ENCODE results near the gene SMC5. TPM values are rescaled to one million over a fixed set of nuclear protein-coding genes. Genes with fewer than 3 reads are reported as not detected.

SMC5 gene
- total RNA-seq, 1 experiment from 2014 or later = 65.0 TPM

DNA sequence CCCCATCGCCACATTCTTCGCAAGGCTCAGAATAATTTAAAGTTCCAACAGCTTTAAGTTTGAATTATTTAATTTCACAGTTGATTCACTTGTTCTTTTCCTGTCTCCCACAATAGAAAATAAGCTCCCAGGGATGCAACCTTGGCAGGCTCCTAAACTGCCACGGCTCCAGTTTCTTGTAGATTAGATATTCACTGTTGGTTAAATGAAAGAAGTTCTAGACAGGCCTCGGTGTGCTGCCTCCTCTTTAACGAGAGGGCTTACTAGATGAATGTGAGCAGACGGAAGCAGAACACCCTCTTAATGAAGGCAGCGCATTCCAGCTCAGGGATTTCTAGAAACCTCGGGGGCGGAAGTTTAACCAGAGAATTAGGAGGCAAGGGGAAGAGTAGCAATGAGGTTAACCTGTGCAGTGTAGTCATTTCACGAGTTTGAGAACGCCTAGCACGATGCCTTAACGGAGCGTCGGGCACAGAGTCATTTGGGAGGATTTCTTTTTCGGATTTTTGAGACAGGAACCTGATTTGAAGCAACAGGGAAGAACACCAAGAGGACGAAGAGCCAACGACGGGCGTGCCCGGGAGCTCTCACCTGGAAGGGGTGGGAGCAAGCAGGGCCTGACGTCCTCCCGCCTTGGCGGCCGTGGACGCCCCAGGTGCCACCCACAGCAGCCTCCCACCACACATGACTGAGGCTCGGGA is 637 bp upstream of the SMC5 start:
- no peaks in the 10 kb centered on the region for H3K9me3 ChIP-seq (replicated peaks)
- peak overlapping the region; percentile 85 for H3K27ac ChIP-seq
- peak overlapping the region; percentile 83 for H3K4me3 ChIP-seq
- DNase-seq = peak; percentile 45 to 69
- peaks cover 23% of the 10 kb centered on the region for H3K36me3 ChIP-seq
- no peaks in the 10 kb centered on the region for H3K27me3 ChIP-seq
- peaks cover 16% of the 10 kb centered on the region for H3K4me1 ChIP-seq

DNA sequence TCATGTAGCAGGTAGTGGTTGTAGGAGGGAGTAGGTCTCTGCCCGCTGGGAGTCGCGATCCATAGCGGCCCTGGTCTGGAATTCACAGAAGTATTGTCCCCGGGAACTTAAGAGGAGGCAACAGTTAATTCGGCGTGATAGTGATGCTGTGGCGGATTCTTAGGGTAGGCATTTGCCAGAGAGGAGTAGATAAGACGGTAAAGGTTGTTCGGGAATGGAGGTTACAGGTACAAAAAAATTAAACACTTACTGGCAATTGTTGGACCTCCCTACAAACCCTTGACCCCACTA is 679 bp downstream of the SMC5 start:
- DNase-seq = no peak
- peak overlapping the region; percentile 85 for H3K27ac ChIP-seq
- peaks cover 16% of the 10 kb centered on the region for H3K4me1 ChIP-seq
- peak overlapping the region; percentile 83 for H3K4me3 ChIP-seq
- H3K9me3 ChIP-seq (replicated peaks) = no peaks in the 10 kb centered on the region
- H3K36me3 ChIP-seq = peaks cover 35% of the 10 kb centered on the region
- H3K27me3 ChIP-seq = no peaks in the 10 kb centered on the region

DNA sequence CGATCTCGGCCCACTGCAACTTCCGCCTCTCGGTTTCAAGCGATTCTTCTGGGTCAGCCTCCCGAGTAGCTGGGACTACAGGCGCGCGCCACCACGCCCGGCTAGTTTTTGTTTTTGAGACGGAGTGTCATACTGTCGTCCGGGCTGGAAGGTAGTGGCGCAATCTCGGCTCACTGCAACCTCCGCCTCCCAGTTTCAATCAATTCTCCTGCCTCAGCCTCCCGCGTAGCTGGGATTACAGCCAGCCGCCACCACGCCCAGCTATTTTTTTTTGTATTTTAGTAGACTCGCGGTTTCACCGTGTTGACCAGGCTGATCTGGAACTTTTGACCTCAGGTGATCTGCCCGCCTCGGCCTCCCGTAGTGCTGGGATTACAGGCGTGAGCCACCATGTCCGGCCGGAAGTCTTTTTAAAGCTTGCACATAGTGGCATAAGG is 1.2 kb downstream of the SMC5 start:
- Histone ChIP-seq H3K36me3 (peaks cover 41% of the 10 kb centered on the region), H3K4me3 (peak overlapping the region; percentile 83), H3K4me1 (peaks cover 16% of the 10 kb centered on the region), H3K27ac (no peak overlapping the region), H3K9me3 (replicated peaks) (no peaks in the 10 kb centered on the region), H3K27me3 (no peaks in the 10 kb centered on the region)
- no peak for DNase-seq

DNA sequence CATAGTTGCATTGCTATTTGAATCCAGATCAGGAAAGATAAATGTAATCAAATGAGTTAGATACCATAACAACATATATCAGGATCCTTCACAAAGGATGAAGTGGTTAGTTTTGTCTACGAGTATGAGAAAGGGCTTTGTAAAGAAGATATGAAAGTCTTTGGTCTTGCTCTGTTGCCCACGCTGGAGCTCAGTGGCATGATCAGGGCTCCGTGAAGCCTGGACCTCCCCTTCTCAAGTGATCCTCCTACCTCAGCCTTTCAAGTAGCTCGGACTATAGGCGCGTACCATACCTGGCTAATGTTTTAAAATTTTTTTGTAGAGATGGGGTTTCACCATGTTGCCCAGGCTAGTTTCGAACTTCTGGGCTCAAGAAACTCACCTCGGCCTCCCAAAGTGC is 1.8 kb downstream of the SMC5 start:
- Histone ChIP-seq H3K27me3 (no peaks in the 10 kb centered on the region), H3K27ac (no peak overlapping the region), H3K4me3 (no peak overlapping the region), H3K36me3 (peaks cover 47% of the 10 kb centered on the region), H3K4me1 (peaks cover 16% of the 10 kb centered on the region), H3K9me3 (replicated peaks) (no peaks in the 10 kb centered on the region)
- no peak for DNase-seq

DNA sequence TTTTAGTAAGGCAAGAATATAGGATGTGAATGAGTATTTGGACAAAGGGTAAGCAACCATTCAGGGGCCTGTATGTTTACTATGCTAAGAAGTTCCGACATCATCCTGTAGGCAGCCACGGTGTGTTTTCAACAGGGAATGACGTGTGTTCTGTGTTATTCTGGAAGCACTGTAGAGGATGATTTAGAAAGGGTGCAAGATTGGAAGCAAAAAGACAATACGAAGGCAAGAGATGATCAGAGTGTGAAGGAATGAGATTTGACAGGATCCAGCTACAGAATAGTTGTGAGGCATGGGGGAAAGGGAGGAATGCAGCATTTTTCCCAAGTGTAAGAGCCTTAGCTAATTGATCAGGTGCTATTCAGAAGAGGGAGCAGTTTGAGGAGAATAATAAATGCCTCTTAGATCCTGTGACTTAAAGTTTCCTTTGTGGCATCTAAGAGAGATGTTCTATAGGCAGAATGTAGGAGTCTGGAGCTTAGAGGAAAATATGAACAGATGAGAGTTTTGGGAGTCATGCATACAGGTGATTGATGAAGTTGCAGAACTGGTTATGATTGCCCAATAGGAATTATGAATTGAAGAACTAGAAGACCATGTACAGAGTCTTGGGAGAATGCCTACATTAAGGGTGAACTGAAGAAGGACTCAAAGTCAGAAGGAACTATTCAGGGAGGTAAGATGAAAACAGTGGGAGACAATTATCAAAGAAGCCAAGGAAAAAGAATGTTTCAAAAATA is 2.5 kb downstream of the SMC5 start:
- Histone ChIP-seq H3K9me3 (replicated peaks) (no peaks in the 10 kb centered on the region), H3K27me3 (no peaks in the 10 kb centered on the region), H3K4me1 (peaks cover 16% of the 10 kb centered on the region), H3K4me3 (no peak overlapping the region), H3K36me3 (peaks cover 54% of the 10 kb centered on the region), H3K27ac (no peak overlapping the region)
- no peak for DNase-seq

DNA sequence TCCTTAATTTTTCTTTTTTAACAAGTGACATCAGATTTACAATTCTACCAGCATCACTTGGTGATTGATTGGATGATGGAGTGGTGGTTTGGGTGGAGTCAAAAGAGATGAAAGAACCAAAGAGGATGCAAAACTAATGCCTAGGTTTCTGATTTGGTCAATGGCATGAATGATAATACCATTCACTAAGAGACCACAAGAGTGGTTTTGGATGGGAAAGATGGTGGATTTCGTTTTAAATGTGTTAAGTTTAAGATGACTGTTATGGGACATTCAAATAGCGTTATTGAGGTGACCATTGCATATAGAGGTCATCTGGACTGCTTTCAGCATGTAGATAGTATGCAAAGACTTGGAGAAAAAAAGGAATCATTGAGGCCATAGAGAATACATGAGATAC is 3.6 kb downstream of the SMC5 start:
- no peak overlapping the region for H3K27ac ChIP-seq

DNA sequence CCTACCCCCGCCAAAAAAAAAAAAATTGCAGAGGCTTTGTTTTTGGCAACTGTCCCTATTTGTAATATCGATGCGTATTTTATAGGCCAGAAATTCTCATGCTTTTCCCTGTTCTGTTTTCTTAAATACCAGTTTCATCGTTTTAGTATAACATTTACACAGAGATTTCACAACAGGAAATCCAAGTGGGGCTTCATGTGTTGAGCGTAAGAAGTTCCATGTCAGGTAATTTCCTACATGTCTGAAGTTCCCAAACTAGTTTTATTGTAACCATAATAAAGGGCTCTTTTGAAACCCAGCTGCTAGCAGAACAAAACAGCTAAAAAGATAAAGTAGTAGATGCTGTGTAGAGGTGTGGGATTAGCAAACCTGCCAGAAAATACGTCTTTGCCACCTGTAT is 4.2 kb downstream of the SMC5 start:
- Histone ChIP-seq H3K4me3 (no peak overlapping the region), H3K9me3 (replicated peaks) (no peaks in the 10 kb centered on the region), H3K27ac (no peak overlapping the region), H3K4me1 (peaks cover 6% of the 10 kb centered on the region), H3K27me3 (no peaks in the 10 kb centered on the region), H3K36me3 (peaks cover 70% of the 10 kb centered on the region)
- no peak for DNase-seq

More for the DNA sequence above, 3.6 kb downstream of the SMC5 start:
- H3K27me3 ChIP-seq = no peaks in the 10 kb centered on the region
- no peaks in the 10 kb centered on the region for H3K9me3 ChIP-seq (replicated peaks)
- no peak for DNase-seq
- H3K4me3 ChIP-seq = no peak overlapping the region
- peaks cover 64% of the 10 kb centered on the region for H3K36me3 ChIP-seq
- H3K4me1 ChIP-seq = peaks cover 7% of the 10 kb centered on the region

DNA sequence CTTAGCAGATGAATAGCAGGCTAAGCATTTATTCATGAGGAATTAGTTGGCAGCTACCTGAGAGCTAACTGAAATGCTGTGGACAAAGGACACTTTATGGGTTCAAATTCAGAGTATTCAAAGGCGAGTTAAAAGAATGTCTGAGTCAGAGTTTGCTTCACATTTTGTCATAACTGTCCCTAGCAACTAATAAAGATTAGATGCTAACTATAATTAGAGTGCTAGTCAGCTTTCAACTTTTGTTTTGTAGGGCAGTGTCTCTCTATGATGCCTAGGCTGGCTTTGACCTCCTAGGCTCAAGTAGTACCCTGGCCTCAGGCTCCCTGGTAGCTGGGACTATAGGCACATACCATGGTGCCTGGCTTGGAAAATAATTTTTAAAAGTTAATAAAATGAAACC is 4.6 kb downstream of the SMC5 start:
- Histone ChIP-seq H3K4me1 (peaks cover 6% of the 10 kb centered on the region), H3K27me3 (no peaks in the 10 kb centered on the region), H3K9me3 (replicated peaks) (no peaks in the 10 kb centered on the region), H3K36me3 (peaks cover 73% of the 10 kb centered on the region), H3K4me3 (no peak overlapping the region), H3K27ac (no peak overlapping the region)
- no peak for DNase-seq

DNA sequence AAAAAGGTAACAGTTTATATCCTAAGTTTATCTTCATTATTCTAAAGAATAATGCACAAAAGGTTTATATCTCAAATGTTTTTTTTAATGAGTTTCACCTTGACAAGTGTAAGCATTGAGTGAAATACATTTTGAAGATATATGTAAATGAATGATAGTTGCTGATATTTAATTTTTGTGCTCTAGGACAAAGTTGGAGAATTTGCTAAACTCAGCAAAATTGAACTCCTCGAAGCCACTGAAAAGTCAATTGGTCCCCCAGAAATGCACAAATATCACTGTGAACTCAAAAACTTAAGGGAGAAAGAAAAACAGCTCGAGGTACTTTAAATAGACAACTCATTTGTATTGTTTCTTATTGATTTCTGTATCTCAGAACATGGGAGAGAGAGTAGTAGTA is 19.5 kb downstream of the SMC5 start:
- H3K36me3 ChIP-seq = peaks cover 79% of the 10 kb centered on the region
- H3K27ac ChIP-seq = no peak overlapping the region
- no peak for DNase-seq

DNA sequence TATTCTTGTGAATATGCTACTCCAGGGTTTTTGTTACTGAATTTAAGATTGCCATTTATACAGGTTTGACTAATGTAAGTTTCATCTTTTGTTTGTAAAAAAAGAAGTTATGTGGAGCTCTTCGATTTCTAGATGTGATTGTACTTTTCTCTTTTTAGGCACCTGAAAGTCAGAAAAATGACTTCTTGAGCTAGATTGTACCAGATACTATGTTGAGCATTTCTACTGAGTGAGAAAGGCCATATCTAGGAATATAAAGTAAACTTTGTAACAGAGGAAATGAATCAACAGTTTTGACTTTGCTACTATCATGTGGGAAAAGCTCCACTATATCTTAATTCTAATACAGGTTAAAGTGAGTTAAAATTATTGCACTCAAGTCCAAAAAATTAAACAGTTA is 25.1 kb downstream of the SMC5 start:
- H3K36me3 ChIP-seq = peaks cover 82% of the 10 kb centered on the region

More for the DNA sequence above, 19.5 kb downstream of the SMC5 start:
- no peaks in the 10 kb centered on the region for H3K4me1 ChIP-seq
- H3K4me3 ChIP-seq = no peak overlapping the region
- no peaks in the 10 kb centered on the region for H3K27me3 ChIP-seq
- no peaks in the 10 kb centered on the region for H3K9me3 ChIP-seq (replicated peaks)

DNA sequence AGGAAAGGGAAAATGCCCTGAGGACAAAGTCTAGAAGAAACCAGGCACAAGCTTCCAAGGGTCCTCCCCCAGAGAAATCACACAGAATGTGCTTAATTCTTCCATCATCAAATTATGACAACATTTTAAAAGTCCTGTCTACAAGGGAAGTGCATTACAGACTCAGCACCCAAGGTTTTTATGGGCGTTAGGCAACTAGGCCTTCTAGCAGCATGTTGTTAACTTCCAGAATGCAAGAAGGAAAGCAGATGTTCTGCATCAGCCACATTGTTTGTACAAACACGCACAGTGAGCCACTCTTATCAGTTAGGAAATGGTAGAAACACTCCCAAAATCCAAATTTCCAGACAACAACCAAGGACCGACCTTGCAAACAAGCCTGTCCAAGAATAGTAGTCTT is 26.5 kb downstream of the SMC5 start:
- Histone ChIP-seq H3K9me3 (replicated peaks) (no peaks in the 10 kb centered on the region), H3K36me3 (peaks cover 87% of the 10 kb centered on the region), H3K4me1 (no peaks in the 10 kb centered on the region), H3K4me3 (no peak overlapping the region), H3K27me3 (no peaks in the 10 kb centered on the region), H3K27ac (no peak overlapping the region)
- no peak for DNase-seq

More for the DNA sequence above, 25.1 kb downstream of the SMC5 start:
- no peak for DNase-seq
- Histone ChIP-seq H3K27ac (no peak overlapping the region), H3K4me1 (no peaks in the 10 kb centered on the region), H3K27me3 (no peaks in the 10 kb centered on the region), H3K9me3 (replicated peaks) (no peaks in the 10 kb centered on the region), H3K4me3 (no peak overlapping the region)

DNA sequence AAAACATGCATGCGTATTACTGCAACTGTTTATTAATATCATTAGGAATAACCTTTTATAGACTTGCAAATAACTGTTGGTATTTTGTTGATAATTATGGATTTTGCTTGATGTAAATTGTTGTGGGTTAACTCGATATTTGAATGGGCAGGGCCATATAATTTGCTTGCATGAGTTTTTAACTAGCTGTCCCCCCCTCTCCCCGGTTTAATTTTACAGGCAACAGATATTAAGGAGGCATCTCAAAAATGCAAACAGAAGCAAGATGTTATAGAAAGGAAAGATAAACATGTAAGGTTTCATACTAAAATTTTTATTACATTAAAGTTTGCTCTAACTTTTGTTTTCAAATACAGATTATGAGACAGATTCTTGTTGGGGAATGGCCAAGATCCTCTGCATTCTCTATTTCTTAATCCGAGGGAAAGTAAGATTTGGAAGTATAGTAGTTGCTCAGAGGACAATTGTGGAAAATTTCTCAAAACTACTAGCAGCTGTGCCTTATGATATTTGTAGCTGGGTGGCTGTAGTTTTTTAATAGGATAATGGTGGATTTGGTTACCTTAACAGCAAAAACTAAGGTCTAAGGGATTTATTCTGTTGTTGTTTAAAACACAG is 27.3 kb downstream of the SMC5 start:
- DNase-seq = no peak
- no peak overlapping the region for H3K4me3 ChIP-seq
- H3K36me3 ChIP-seq = peaks cover 90% of the 10 kb centered on the region
- H3K27ac ChIP-seq = no peak overlapping the region
- H3K27me3 ChIP-seq = no peaks in the 10 kb centered on the region
- H3K4me1 ChIP-seq = no peaks in the 10 kb centered on the region
- peaks cover 4% of the 10 kb centered on the region; the same call in 1 of the 2 replicates for H3K9me3 ChIP-seq (replicated peaks)

DNA sequence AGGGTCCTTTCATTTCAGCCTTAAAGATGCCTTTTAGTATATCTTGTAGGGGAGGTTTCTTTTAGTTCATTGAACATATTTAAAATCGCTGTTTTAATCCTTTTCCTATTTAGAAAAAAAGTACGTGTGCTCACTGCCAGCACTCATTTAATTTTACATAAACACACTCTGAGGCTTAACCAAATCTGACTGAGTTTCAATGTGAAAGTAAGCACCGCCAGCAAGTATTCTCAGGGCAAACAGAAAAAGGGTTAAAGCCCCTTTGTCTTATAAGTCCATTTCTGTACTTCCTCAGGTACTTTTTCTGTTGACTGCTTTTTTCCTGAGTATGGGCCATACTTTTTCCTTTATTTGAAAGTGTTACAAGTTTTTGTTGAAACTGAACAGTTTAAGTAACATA is 31.8 kb downstream of the SMC5 start:
- Histone ChIP-seq H3K4me3 (no peak overlapping the region), H3K27me3 (no peaks in the 10 kb centered on the region), H3K27ac (no peak overlapping the region), H3K9me3 (replicated peaks) (peaks cover 17% of the 10 kb centered on the region; the same call in 1 of the 2 replicates), H3K4me1 (no peaks in the 10 kb centered on the region), H3K36me3 (peaks cover 92% of the 10 kb centered on the region)
- no peak for DNase-seq

DNA sequence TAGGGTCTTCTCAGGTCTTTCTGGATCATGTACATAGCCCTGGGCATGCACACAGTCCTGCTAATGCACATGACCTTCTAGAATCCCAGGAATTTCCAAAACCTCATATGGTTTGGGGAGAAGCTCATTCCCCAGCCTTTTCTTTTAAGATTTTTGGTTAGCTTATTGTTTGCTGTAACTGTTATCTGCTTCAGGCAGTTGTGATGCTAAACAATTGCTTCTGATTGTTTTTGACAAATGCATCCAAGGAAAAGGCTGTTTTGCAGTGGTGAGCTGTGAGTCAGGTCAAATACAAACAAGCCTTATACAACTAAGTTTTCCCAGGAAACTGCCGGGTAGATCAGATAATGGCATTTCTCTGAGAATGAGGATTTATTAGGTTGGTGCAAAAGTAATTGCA is 32.7 kb downstream of the SMC5 start:
- no peak overlapping the region for H3K27ac ChIP-seq
- no peak for DNase-seq
- H3K4me3 ChIP-seq = no peak overlapping the region
- H3K36me3 ChIP-seq = peaks cover 92% of the 10 kb centered on the region
- no peaks in the 10 kb centered on the region for H3K4me1 ChIP-seq
- no peaks in the 10 kb centered on the region for H3K27me3 ChIP-seq
- H3K9me3 ChIP-seq (replicated peaks) = peaks cover 17% of the 10 kb centered on the region; the same call in 1 of the 2 replicates

DNA sequence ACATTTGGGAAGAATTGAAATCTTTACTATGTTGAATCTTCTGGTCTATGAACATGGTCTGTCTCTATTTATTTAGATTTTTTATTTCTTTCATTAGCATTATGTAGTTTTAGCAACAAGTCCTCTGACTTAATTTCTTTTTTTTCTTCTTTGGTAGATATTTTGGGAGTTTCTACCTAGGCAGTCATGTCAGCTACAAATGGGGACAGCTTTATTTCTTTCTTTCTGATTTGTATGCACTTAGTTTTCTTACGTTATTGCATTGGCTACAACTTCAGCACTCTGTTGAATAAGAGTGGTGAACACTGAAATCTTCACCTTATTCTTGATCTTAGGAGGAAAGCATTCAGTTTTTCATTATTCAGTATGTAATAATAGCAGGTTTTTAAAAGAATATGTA is 33.5 kb downstream of the SMC5 start:
- Histone ChIP-seq H3K4me3 (no peak overlapping the region), H3K27ac (no peak overlapping the region), H3K4me1 (no peaks in the 10 kb centered on the region), H3K27me3 (no peaks in the 10 kb centered on the region), H3K9me3 (replicated peaks) (peaks cover 17% of the 10 kb centered on the region; the same call in 1 of the 2 replicates), H3K36me3 (peaks cover 94% of the 10 kb centered on the region)
- DNase-seq = no peak

Data from SJCRH30 (cell line).